Activated CD4-positive, CD25-positive, alpha-beta regulatory T cell treated with anti-CD3 and anti-CD28 coated beads, Interleukin-2, amount 50 U/mL, for 24 hours (primary cell): Measurements from ENCODE around the gene RAB1A.

Source experiments
- ATAC-seq, 2 donors: fragments of 150-1000 bp; cut with Tn5 transposase; one replicate each; pipeline ENCODE4 v1.10.0; 2021; ENCODE audit warnings: mild to moderate bottlenecking in 1 of 2, moderate library complexity in 1 of 2

RAB1A gene

DNA sequence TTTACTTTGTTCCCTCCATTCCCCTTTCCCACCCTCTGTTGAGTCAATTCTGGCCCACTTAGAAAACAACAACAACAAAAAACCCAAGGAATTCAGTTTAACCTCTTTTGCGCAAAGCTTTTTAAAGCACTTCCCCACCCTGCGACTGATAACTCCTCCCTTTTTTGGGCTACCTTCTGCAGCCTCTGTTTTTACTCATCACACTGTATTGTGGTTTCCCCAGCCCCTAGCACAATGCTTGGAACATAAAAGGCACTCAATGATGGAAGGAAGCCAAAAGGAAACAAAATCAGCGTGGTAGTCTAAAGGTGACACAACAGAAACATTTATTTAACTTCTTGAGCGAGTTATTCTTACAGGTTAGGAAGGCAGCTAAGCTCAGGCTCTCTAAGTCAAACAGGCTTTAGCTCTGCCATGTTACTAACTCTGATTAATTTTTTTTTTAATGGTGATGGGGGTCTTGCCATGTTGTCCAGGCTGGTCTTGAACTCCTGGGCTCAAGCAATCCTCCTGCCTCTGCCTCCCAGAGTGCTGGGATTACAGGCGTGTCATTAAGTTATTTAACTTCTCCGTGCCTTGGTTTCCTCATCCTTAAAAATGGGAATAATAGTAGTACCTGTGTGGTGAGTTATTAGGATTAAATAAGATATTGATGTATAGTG is 72.4 kb downstream of the RAB1A start:
- peak; percentile 59 to 60 for ATAC-seq

GRCh38 chr2:65057054-65057375 is 72.9 kb downstream of the RAB1A start:
- ATAC-seq: no peak

- ATAC-seq: peak; percentile 92 to 93
These were observed 73.5 kb downstream of the RAB1A start, which contains the start of gene CEP68 for GRCh38 chr2:65056215-65057053. TSS of gene CEP68 (plus strand) at chr2:65056416. CDS start at chr2:65069445, 13,029 bp downstream.

- peak; percentile 20 to 35 for ATAC-seq
These were observed 74.3 kb downstream of the RAB1A start for GRCh38 chr2:65055422-65056214.

DNA sequence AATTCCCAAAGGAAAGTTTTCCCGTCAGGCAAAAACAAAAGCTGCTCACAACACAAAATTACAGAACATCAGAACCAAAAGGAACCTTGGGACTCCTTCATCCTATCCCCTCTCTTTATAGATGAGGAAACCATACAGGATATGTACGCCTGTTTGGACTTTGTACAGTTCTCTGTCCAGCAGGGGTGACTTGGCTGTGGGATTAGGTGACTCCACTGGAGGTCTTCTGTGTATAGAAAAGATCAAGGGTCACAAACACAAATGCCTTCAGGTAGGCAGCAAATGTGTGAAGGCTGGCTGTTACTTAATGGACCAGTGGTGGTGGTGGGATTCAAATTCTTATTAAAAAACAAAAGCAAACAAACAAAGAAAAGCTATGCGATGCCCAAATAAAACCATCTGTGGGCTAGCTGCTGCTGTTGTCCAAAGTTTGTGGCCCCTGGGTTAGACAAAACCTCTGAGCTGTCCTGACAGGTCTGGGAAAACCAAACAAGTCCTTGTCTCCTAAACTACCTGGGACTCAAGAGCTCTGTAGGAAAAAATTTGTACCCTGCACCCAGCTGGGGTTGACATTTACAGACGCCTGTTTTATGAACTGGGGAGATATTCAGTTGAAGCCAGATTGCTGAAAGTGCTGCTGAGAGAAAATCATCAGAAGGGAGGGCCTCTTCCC is 75.0 kb downstream of the RAB1A start:
- ATAC-seq: no peak

DNA sequence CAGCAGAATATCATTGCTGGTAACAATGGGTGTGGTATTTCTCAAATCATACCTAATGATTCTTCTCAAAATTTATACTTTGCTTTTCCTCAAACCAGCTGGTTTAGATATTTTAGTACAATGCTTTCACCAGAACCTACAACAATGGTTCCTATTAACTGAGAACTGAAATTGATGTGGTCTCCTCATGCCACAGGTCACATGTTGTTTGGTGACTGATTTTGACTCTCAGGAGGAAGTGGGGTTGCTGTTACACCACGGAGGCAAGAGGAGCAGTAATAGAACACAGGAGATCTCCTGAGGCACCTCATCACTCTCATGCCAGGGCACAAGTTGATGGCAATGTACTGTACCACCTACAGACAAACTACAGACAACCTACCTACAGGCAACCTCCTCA is 76.7 kb downstream of the RAB1A start:
- ATAC-seq: peak; percentile 15

- no peak for ATAC-seq
These were observed 79.0 kb downstream of the RAB1A start for GRCh38 chr2:65050931-65051330.

- ATAC-seq: no peak
These were observed 80.8 kb downstream of the RAB1A start for GRCh38 chr2:65049010-65049639.

DNA sequence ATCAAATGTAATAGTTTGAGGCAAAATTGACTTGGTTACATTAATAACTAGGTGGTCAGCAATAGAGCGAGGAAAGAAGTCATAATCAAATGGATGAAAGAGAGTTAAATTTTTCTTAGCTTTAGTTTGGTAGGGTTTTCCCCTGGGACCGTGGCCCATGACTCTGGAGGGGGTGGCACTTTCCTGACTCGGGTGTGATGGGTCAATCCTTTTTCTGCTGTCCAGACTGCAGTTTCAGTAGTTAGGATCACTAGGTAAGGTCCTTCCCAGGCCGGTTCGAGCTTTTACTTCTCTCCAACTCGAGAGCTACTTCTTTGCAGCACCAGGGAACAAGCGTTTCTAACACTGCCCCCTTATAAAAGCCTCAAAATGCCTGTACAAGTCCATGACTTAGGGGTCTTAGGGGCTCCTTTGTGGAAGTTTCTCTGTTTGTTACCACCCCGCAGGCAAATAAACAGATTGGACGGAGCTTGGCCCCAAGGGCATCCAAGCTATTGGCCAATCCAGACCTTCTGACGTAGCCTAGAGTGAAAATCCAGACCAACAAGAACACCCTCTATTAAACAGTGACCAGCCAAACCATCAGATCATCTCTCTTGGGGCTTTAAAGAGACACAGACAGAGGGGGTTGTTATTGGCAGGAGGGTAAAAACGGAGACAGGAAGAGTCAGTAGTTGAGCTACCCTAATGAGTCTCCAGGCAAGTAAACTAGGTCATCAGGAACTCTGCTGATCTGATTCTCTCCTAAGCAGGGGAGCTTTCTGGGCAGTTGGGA is 83.1 kb downstream of the RAB1A start:
- no peak for ATAC-seq

- ATAC-seq: no peak
These were observed 84.3 kb downstream of the RAB1A start for GRCh38 chr2:65045651-65046050.

GRCh38 chr2:65044097-65044735 is 85.7 kb downstream of the RAB1A start:
- ATAC-seq: no peak

DNA sequence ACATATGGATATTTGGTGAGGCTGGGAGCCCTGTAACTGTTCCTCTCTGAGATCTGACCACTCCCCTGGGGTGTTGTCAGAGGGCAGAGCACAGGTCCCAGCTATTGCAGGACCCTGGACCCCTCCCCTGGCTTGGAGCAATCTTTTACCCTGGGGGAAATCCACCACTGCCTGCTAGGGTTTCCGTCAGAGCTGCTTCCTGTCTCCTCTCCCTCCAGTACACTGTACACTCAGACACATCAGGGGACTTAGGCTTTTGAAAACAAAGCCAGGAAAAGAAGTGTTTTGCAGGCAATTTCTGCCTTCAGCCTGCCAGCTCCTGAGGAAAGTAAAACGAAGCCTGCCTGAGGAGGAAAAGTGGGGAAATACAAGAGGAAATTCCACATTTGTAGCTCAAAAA is 86.9 kb downstream of the RAB1A start:
- ATAC-seq: no peak

GRCh38 chr2:65040400-65041261 is 89.3 kb downstream of the RAB1A start:
- ATAC-seq: peak; percentile 70 to 88

- no peak for ATAC-seq
These were observed 90.3 kb downstream of the RAB1A start for GRCh38 chr2:65039640-65040039.

DNA sequence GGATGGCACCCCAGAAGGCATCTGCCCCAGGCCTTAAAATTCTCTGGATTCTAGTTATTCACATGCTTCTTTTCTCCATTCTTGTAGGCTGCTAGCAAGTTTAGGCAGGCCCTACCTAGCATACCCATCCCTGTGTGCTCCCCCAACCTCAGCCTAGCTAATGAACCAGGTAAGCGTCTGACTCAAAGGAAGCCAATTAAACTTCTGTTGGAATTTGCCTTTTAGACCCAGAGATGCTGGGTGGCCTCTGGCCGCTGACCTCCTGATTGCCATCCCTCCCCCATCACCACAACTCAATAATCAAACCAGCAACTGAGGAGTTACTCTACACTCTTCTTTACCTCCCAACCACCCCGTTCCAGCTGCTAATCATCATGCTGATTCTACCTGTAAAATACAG is 92.7 kb downstream of the RAB1A start:
- ATAC-seq: no peak
